Measurements from ENCODE around the gene OR6F1.
"Not testable (repeated sequence)": the region's sequence is repeated elsewhere in the genome, so short reads cannot be mapped to it uniquely, and the experiment has no call there.

Gene OR6F1

DNA sequence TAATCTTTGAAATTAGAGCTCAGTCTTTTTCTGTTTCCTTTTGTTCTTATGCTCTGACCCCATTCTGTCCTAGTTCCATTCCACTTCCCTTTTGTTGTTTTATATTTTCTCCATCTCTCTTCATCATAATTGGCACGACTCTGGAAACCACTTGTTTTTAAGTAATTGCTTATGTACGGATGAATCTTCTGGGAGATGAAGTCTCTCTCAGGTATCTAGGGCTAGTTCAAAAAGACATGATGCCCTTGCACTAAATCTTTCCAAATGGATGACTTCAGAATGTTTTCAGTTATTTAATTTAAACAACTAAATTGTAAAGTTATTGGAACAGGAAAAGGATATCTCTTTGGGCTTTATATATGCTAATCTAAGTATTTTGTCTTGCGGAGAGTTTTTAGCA lies at the start of gene OR6F1:
Gene OR6F1, minus strand, starts transcription at position 101 of the 400 bp plus-strand sequence. CDS start 3,891 bp downstream, outside the sequence.
- DNase-seq (ENCODE audit: low read depth): no peak

DNA sequence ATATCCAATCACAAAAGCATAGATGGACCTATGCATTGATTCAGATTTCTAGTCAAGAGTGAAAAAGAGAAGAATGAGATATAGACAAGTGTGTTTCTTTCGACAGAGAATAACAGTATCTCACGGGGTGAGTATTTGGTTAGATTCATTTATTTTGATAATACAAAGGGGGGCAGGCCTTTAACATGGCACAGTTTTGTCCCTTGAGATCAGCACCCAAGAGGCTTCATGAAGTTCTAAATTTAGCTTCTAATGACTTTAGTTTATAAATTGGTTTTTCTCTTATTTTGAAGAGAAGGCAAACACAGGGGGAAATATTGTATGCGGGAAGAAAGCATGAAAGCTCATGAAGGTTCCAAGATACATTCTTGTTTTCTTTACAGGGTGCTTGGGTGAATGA lies 44.0 kb upstream of the OR6F1 start, which contains the start of gene OR1C1:
Gene OR1C1, minus strand, starts transcription at position 101 of the 400 bp plus-strand sequence. CDS start 2,150 bp downstream, outside the sequence.
- no peak for DNase-seq (ENCODE audit: low read depth)

DNA sequence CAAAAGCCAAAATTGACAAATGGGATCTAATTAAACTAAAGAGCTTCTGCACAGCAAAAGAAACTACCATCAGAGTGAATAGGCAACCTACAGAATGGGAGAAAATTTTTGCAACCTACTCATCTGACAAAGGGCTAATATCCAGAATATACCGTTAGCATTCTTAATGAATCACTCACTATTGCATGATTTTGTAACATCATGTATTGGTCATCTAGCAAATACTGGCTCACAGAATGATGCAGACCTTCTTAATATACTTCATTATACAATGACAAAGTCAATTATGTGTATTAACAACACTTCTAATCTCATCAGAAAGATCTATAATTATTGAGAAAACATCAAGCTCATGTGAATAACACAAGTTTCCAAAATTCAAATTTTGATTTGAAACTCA lies 37.9 kb upstream of the OR6F1 start:
- DNase-seq (ENCODE audit: low read depth): not testable (repeated sequence)

DNA sequence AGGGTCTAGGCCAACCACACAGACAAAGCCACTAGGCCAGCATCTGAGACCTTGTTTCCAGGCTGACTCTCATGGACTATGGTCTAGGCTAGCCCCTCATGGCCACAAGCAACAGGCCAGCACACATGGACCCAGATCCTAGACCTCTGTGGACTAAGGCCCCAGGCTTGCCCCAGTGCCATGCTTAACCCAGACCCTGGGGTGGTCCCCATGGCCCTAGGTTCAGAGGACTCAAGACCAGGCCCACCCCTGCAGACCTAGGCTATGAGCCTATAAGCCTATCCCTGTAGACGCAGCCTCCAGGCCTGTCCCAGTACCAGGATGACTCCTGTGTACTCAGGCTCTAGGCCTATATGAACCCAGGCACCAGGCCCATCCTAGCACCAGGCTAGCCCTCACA lies 33.4 kb upstream of the OR6F1 start:
- no peak for DNase-seq (ENCODE audit: low read depth)

DNA sequence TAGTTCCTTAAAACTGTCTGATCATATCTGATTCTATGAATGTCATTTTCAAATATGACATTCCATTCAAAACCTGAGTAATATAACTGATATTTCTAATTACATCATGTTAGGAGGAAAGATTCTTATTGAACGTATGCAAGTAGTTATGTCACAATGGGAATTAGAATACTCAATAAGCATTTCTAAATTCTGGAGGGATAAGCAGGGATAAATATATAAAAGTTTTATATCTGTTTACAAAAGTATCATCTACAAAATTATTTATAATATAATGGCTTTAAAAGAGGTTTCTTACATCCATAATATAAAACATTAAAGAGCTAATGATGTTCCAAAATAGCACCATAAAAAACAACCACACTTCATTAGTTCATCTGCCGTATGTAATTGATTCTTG lies 31.6 kb upstream of the OR6F1 start, which contains the start of gene OR14A2:
Gene OR14A2, minus strand, starts transcription at position 101 of the 400 bp plus-strand sequence.
- no peak for DNase-seq (ENCODE audit: low read depth)

DNA sequence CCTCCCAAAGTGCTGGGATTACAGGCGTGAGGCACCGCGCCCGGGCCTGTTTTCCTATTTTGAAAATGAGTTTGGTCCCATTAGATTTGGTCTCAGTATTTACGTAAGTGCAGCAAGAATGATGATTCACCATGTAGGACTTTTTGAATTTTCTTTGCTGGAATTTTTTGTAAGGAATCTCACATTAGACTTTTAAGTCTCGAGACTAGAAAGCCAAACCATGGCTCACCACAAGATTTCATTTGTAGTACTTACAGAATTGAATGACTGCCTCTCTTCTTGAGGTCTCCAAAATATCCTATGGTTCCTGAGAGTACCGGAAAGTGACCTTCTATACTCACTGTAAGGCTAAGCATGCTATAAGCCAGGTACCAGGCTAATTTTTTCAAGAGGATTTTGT lies 31.2 kb upstream of the OR6F1 start:
- peak; percentile 38 for DNase-seq (ENCODE audit: low read depth)

DNA sequence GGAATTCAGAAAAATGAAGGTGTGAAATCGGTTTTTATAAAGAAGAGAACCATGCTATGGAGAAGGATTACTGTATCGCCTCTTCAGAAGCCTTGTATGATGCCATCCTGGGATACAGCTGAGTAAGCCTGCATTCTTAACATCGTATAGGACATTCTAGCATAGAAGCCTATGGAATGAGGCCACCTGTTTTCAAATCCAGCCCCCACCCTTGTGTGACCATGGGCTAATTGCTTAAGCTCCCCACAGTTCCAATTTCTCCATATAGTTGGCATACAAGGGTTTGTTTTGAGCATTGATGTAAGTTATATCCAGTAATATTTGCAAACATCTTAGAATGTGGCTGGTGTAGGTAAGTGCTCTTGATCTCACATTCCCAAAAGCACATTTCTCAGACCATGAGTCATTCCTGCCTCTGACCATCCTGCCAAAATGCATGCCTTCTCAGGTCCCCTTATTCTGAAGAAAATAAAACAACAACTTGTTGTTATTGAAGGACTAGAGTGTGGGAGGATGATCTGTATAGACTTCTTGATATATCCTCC lies 30.0 kb upstream of the OR6F1 start:
- DNase-seq (ENCODE audit: low read depth): no peak

DNA sequence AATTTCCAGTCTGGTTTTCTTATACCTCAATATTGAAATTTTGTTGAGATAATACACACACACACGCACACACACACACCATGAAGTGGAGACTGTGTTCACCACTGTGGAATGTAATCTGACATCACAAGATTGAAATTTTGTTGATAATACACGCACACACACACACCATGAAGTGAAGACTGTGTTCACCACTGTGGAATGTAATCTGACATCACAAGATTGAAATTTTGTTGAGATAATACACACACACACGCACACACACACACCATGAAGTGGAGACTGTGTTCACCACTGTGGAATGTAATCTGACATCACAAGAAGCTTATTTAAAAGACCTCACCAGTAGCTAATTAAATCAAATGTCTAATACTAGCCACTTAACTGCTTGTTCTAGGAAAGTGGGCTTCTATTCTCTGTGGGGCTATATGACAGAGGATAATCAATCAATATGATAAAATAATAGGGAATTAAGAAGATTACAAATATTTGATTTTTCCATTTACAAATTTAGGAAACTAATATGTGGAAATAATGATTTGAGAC lies 25.8 kb upstream of the OR6F1 start:
- peak; percentile 38 for DNase-seq (ENCODE audit: low read depth)

DNA sequence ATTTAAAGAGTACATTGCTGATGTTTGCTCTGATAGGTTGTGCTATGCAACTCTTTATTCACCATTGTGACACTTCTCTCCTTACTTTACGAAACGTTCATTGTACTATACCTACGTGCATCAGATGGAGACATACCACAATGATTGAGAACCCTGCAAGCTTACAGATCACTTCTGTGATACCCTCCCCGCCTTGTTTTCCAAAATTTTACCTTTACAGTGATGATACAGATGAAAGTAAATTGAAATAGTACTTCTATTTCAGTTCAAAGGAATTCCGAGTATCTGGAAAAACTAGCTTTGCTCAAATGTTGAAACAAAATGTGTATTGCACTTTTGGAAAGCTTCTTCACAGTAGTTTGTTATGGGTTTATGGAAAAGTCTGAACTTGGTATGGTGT lies 25.3 kb upstream of the OR6F1 start:
- no peak for DNase-seq (ENCODE audit: low read depth)

DNA sequence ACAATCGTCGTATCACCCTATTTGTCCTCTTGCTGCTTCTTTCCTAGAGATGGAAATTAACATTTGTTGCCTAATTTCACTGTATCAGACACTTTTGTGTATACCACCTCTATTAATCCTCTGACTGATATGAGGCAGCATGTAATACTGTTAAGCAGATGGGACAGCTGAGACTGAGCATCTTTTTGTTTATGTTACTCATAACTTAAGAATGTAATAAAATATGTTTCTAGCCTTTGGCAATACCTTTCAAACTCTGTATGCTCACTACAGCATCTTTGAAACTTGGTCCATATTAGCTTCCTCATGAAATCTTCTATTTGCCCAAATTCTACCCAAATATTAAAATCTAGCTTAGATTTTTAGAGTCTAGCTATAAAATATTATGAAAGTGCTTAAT lies 24.3 kb upstream of the OR6F1 start:
- peak; percentile 48 for DNase-seq (ENCODE audit: low read depth)

DNA sequence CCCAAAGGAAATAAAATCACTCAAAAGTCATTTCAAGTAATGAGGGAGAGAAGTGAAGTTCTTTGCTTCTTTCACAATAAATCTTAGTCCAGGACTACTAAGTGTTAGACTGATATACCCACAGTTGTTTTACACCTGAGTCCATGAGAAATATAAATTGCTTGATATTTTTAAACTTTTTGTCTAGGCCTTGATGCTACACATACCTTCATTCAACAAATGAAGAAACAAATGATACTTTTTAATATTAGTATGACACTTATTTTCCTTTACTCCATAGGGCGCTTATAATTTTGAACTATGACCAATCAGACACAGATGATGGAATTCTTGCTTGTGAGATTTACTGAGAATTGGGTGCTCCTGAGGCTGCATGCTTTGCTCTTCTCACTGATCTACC lies 21.9 kb upstream of the OR6F1 start, which contains the start of gene OR14K1:
Gene OR14K1, plus strand, starts transcription at position 301 of the 400 bp plus-strand sequence. Its CDS starts 0 bp downstream, at position 301.
- no peak for DNase-seq (ENCODE audit: low read depth)

DNA sequence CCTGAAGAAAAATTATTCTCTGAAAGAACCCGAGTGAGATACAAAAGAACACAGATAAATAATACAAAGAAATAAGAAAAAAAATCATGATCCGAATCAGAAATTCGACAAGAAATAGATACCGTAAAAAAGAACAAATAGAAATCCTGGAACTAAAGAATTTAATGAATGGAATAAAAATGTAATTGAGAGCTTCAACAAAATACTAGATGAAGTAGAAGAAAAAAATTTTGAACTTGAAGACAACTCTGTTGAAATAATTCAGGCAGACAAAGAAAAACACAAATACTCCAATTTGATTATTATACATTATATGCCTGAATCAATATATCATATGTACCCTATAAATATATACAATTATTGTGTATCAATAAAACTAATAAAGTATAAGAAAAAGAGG lies 4.8 kb upstream of the OR6F1 start:
- DNase-seq (ENCODE audit: low read depth): no peak

DNA sequence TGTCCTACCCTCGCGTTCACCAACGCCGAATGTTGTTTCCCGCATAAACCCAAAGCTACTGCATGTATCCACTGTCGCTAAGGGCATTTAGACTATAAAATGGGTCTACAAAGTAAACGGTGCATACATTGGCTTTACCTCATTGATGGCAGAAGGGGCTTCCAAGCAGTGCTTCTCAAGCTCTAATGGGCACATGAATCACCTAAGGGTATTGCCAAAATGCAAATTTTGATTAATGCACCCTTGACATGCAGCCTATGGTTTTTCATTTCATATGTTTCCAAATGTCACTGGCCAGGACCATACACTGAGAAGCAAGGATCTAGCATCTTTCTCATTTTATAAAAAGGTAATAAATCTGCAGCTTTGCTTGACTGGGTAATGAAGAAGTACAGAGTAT lies 2.7 kb downstream of the OR6F1 start:
- no peak for DNase-seq (ENCODE audit: low read depth)

DNA sequence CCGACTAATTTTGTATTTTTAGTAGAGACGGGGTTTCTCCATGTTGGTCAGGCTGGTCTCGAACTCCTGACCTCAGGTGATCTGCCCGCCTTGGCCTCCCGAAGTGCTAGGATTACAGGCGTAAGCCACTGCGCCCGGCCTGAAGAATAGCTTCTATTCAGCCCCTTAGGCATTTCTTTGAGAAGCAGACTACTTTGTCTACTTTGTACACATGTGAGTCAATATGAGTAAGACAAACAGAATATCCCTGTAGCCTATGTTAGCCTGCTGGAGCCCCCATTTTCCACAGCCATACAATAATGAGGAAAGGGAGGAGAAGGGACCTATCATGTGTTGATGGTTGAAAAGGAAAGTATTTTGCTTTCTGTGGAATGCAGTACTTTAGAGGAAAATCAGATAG lies 5.8 kb downstream of the OR6F1 start:
- peak; percentile 1 for DNase-seq (ENCODE audit: low read depth)

DNA sequence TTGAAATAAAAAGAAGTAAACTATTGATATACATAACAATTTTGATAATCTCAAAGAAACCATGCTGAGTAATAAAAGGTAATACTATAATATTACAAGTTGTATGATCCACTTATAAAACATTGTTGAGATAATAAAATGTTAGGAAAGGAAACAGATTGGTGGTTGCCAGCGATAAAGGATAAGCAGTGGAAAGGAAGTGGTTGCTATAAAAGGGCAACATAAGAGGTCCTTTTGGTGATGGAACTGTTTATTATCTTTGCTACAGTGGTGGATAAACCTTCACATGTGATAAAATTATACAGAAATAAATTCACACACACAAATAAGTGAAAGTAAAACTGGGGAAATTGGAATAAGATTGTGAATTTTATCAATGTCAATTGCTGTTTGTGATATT lies 15.1 kb downstream of the OR6F1 start:
- DNase-seq (ENCODE audit: low read depth): no peak

DNA sequence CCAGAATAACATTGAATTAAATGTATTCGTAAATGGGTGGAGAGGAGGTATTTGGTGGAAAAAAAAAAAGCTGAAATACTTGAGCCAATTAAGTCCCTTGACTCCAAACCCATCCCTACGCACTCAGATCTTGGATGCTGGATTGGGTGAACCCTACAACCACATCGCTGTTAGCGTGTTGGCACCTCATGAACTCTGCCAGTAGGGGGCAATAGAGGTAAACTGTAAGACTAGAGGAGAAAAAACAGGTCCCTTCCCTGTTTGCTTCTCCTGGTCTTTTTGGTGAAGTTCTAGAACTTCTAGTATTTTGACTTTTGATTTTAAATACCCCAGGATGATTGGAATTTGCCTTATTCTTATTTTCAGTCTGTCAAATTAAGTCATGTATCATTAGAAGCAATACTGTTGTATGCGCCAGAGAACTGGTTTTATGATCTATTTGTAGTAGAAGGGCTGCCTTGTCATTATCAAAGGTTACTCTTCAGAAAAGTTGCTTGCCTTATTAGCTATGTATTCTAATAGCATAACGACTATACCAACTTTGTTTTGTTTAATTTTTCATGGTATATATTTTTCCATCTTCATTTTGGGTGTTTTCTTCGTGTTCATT lies 35.1 kb downstream of the OR6F1 start:
- peak; percentile 58 for DNase-seq (ENCODE audit: low read depth)

DNA sequence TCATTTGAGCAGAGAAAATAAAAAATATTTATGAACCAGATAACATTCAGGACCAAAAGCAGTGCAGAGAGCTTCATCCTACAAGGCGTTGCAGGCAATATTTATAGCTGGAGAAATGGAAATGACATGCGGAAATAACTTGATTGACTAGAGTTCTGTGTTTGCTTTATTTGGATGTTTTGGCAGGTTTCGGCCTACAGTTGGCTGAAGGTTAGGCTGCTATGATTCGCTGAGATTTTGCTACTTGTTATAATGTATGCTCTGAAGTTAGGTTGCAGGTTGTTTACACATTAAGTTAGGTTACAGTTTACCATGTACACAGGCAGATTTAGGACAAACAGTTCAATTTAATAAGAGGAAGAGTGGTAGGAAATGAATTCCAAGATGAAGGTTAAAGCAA lies 36.3 kb downstream of the OR6F1 start:
- no peak for DNase-seq (ENCODE audit: low read depth)

DNA sequence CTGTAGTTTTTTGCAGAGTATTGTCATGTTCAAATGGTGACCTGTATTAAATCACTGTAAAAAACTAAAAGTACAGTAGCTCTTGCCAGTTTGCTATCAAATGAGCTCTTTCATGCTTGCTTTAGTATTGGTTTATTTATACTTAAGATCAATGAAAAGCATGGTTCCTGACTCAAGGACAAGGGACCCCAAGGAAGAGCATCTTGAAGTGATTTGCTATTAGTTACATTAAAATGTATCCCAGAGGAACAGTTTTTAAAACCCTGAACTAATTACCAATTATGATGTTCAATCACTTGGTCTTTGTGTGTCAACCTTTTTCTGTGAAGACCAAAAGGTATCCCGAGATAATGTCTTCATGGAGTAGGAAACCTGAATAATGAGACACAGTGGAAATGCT lies 36.8 kb downstream of the OR6F1 start, which contains the start of gene OR13G1:
Gene OR13G1, minus strand, starts transcription at position 101 of the 400 bp plus-strand sequence. CDS start 6,698 bp downstream, outside the sequence.
- no peak for DNase-seq (ENCODE audit: low read depth)

DNA sequence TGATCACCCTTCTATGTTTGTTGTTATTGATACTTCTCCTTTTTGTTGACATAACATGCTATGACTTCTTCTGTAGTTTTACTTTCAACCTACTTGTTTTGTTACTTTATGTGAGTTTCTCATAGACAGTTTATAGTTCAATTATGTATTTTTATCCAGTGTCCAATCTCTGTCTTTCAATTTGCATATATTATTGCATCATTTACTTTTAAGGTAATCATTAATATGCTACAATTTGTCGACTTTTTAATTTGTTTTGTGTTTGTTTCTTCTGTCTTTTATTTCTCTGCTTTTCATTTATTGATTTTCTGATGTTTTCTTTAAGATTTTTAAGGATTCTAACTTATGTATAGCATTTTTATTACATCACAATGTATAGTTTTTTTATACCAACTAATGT lies 47.2 kb downstream of the OR6F1 start:
- DNase-seq (ENCODE audit: low read depth): no peak
